Measurements from ENCODE around the gene PRKG1. TPM values are rescaled to one million over a fixed set of nuclear protein-coding genes. Genes with fewer than 3 reads are reported as not detected.

PRKG1 gene
- total and polyA plus RNA-seq, 4 donors, result 0.46 to 5.1 (median 1.5) TPM

DNA sequence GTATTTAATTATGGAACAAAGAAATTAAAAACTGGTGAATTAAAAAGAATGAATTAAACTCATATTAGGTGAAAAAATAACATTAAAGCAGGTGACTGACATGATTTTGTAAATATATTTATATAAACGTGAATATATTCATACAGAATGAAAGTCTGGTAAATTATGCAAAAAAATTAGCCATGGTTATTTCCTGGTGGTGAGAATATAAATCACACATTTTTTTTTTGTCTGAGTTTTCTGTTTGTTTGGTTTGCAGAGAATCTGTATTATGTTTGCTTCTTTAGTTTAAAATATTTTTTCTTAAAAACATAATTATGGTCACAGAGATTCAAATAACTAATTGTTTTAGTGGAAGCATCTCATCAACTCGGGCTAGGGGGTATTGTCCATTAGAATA, 698.1 kb downstream of the PRKG1 start:
- TF ChIP-seq NR2F2 (IDR thresholded peaks at IDR 0.05), result no peak
- TF ChIP-seq, protein P1, sequence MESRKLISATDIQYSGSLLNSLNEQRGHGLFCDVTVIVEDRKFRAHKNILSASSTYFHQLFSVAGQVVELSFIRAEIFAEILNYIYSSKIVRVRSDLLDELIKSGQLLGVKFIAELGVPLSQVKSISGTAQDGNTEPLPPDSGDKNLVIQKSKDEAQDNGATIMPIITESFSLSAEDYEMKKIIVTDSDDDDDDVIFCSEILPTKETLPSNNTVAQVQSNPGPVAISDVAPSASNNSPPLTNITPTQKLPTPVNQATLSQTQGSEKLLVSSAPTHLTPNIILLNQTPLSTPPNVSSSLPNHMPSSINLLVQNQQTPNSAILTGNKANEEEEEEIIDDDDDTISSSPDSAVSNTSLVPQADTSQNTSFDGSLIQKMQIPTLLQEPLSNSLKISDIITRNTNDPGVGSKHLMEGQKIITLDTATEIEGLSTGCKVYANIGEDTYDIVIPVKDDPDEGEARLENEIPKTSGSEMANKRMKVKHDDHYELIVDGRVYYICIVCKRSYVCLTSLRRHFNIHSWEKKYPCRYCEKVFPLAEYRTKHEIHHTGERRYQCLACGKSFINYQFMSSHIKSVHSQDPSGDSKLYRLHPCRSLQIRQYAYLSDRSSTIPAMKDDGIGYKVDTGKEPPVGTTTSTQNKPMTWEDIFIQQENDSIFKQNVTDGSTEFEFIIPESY (IDR thresholded peaks at IDR 0.05), result no peak
- TF ChIP-seq, protein P2, sequence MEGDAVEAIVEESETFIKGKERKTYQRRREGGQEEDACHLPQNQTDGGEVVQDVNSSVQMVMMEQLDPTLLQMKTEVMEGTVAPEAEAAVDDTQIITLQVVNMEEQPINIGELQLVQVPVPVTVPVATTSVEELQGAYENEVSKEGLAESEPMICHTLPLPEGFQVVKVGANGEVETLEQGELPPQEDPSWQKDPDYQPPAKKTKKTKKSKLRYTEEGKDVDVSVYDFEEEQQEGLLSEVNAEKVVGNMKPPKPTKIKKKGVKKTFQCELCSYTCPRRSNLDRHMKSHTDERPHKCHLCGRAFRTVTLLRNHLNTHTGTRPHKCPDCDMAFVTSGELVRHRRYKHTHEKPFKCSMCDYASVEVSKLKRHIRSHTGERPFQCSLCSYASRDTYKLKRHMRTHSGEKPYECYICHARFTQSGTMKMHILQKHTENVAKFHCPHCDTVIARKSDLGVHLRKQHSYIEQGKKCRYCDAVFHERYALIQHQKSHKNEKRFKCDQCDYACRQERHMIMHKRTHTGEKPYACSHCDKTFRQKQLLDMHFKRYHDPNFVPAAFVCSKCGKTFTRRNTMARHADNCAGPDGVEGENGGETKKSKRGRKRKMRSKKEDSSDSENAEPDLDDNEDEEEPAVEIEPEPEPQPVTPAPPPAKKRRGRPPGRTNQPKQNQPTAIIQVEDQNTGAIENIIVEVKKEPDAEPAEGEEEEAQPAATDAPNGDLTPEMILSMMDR (IDR thresholded peaks at IDR 0.05; ENCODE audit: low read depth, low read length, missing input control), result no peak
- TF ChIP-seq RXRA (IDR thresholded peaks at IDR 0.05), result no peak
- TF ChIP-seq TAF1 (conservative IDR thresholded peaks at IDR 0.05), result no peak
- no peak for TF ChIP-seq GABPA (IDR thresholded peaks at IDR 0.05 in 1 of 2, conservative IDR thresholded peaks at IDR 0.05 in 1 of 2)
- TF ChIP-seq FOXA1 (IDR thresholded peaks at IDR 0.05), result no peak
- TF ChIP-seq JUND (IDR thresholded peaks at IDR 0.05), result no peak
- no peak for TF ChIP-seq FOXA2 (IDR thresholded peaks at IDR 0.05)
- no peak for TF ChIP-seq EGR1 (IDR thresholded peaks at IDR 0.05; ENCODE audit: low read depth in 2 of 2)
- no peak for TF ChIP-seq HNF4A (conservative IDR thresholded peaks at IDR 0.05)
- TF ChIP-seq RAD21 (IDR thresholded peaks at IDR 0.05), result no peak
- TF ChIP-seq YY1 (IDR thresholded peaks at IDR 0.05), result no peak
- TF ChIP-seq HNF4G (IDR thresholded peaks at IDR 0.05), result no peak
- 63% methylated on average over 2 of the region's 2 CpGs for WGBS
- H3K9me3 ChIP-seq (ENCODE audit: control insufficient read depth in 4 of 4, low read length in 3 of 4), result no peaks in the 10 kb centered on the region
- no peak for DNase-seq (ENCODE audit: low spot score)
- no peak overlapping the region for H3K4me3 ChIP-seq (ENCODE audit: low read depth in 1 of 3, low read length in 3 of 3)
- H3K4me1 ChIP-seq (ENCODE audit: control insufficient read depth in 4 of 4, insufficient read depth in 4 of 4, low read length in 3 of 4), result no peaks in the 10 kb centered on the region
- no peak overlapping the region for H3K9ac ChIP-seq (ENCODE audit: low read depth in 1 of 2, low read length in 2 of 2)
- H3K27me3 ChIP-seq (ENCODE audit: control insufficient read depth in 4 of 4, insufficient read depth in 4 of 4, low read length in 3 of 4), result no peaks in the 10 kb centered on the region
- no peak overlapping the region for H3K27ac ChIP-seq (ENCODE audit: low read depth in 1 of 2, low read length in 2 of 2)
- no peaks in the 10 kb centered on the region for H3K36me3 ChIP-seq (ENCODE audit: control insufficient read depth in 4 of 4, insufficient read depth in 3 of 4, low read depth in 1 of 4, low read length in 3 of 4)

DNA sequence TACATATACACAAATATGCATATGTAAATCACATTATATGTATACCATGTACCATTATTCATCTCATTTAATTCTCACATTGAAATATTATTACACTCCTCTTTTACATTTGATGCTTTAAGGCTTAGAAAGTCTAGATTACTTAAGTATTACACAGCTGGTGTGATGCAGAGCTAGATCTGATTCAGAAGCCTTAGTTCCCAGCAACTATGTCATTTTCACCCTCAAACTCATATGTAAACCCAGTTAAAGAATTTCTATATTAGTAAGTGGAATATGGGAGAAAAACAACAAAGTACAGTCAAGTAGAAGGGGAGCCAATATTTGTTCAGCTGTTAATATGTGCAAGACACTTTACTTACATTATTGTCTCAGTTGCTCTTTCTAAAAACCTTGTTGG, 699.4 kb downstream of the PRKG1 start:
- no peaks in the 10 kb centered on the region for H3K27me3 ChIP-seq (ENCODE audit: control insufficient read depth in 4 of 4, insufficient read depth in 4 of 4, low read length in 3 of 4)
- H3K4me3 ChIP-seq (ENCODE audit: low read depth in 1 of 3, low read length in 3 of 3), result no peak overlapping the region
- DNase-seq (ENCODE audit: low spot score), result no peak
- H3K9me3 ChIP-seq (ENCODE audit: control insufficient read depth in 4 of 4, low read length in 3 of 4), result no peaks in the 10 kb centered on the region
- TF ChIP-seq GABPA (IDR thresholded peaks at IDR 0.05 in 1 of 2, conservative IDR thresholded peaks at IDR 0.05 in 1 of 2) (no peak), HNF4A (conservative IDR thresholded peaks at IDR 0.05) (no peak), RAD21 (IDR thresholded peaks at IDR 0.05) (no peak), NR2F2 (IDR thresholded peaks at IDR 0.05) (no peak), HNF4G (IDR thresholded peaks at IDR 0.05) (no peak), RXRA (IDR thresholded peaks at IDR 0.05) (no peak), TAF1 (conservative IDR thresholded peaks at IDR 0.05) (no peak), FOXA2 (IDR thresholded peaks at IDR 0.05) (no peak), JUND (IDR thresholded peaks at IDR 0.05) (no peak)
- TF ChIP-seq, protein P3, sequence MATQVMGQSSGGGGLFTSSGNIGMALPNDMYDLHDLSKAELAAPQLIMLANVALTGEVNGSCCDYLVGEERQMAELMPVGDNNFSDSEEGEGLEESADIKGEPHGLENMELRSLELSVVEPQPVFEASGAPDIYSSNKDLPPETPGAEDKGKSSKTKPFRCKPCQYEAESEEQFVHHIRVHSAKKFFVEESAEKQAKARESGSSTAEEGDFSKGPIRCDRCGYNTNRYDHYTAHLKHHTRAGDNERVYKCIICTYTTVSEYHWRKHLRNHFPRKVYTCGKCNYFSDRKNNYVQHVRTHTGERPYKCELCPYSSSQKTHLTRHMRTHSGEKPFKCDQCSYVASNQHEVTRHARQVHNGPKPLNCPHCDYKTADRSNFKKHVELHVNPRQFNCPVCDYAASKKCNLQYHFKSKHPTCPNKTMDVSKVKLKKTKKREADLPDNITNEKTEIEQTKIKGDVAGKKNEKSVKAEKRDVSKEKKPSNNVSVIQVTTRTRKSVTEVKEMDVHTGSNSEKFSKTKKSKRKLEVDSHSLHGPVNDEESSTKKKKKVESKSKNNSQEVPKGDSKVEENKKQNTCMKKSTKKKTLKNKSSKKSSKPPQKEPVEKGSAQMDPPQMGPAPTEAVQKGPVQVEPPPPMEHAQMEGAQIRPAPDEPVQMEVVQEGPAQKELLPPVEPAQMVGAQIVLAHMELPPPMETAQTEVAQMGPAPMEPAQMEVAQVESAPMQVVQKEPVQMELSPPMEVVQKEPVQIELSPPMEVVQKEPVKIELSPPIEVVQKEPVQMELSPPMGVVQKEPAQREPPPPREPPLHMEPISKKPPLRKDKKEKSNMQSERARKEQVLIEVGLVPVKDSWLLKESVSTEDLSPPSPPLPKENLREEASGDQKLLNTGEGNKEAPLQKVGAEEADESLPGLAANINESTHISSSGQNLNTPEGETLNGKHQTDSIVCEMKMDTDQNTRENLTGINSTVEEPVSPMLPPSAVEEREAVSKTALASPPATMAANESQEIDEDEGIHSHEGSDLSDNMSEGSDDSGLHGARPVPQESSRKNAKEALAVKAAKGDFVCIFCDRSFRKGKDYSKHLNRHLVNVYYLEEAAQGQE (IDR thresholded peaks at IDR 0.05), result no peak
- TF ChIP-seq, protein P4, sequence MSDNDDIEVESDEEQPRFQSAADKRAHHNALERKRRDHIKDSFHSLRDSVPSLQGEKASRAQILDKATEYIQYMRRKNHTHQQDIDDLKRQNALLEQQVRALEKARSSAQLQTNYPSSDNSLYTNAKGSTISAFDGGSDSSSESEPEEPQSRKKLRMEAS (IDR thresholded peaks at IDR 0.05), result no peak
- TF ChIP-seq, protein P5, sequence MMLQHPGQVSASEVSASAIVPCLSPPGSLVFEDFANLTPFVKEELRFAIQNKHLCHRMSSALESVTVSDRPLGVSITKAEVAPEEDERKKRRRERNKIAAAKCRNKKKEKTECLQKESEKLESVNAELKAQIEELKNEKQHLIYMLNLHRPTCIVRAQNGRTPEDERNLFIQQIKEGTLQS (IDR thresholded peaks at IDR 0.05), result no peak
- TF ChIP-seq, protein P2 (IDR thresholded peaks at IDR 0.05; ENCODE audit: low read depth, low read length, missing input control), result no peak
- TF ChIP-seq, protein P1 (IDR thresholded peaks at IDR 0.05), result no peak
- no peaks in the 10 kb centered on the region for H3K4me1 ChIP-seq (ENCODE audit: control insufficient read depth in 4 of 4, insufficient read depth in 4 of 4, low read length in 3 of 4)
- H3K9ac ChIP-seq (ENCODE audit: low read depth in 1 of 2, low read length in 2 of 2), result no peak overlapping the region
- H3K27ac ChIP-seq (ENCODE audit: low read depth in 1 of 2, low read length in 2 of 2), result no peak overlapping the region
- no peaks in the 10 kb centered on the region for H3K36me3 ChIP-seq (ENCODE audit: control insufficient read depth in 4 of 4, insufficient read depth in 3 of 4, low read depth in 1 of 4, low read length in 3 of 4)
